ENCODE results near the gene CLASP1.
"Not testable (repeated sequence)": the region's sequence is repeated elsewhere in the genome, so short reads cannot be mapped to it uniquely, and the experiment has no call there.

Gene CLASP1

DNA sequence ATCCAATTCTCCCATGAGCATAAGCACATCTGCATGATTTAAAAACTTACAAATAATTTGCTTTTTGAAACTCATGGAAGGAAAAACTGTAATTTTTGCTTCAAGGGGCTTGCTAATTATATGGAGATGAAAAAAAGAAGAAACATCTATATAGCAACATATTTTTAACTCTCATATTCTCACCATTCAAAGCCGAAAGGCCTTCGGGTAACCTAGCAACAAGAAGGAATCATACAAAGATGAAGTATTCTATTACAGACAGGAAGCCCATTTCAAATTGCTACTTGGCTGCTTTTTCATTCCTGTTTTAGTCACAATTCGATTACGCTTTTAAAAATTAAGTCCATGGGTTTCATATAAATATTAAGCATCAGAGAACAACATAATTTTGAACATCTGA is 157.7 kb downstream of the CLASP1 start:
- DNase-seq, result no peak

DNA sequence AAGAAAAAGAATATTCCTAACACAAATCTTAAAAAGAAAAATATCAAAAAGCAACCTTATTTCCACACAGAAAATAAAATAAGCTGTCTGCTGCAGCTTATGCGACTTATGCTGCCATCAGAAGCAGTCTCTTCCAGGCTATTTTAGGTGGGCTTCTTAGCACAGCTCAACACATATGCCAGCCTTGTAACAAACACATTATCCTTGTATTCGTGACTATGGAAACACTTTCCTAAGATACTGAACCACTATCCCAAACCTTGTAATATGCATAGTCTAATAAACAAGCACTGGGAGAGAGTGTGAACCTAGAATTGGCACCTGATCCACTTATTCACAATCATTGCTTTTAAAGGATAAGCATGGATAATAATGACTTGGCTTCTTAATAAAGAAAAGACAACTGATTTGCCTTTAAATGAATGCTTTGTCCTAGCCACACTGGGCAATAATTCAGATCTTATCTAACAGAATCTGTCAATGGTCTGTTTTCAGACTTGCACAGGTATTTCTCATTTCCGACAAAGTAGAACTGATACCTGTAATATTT is 158.6 kb downstream of the CLASP1 start:
- DNase-seq, result no peak

GRCh38 chr2:121489911-121490583 is 159.2 kb downstream of the CLASP1 start:
- DNase-seq, result no peak

DNA sequence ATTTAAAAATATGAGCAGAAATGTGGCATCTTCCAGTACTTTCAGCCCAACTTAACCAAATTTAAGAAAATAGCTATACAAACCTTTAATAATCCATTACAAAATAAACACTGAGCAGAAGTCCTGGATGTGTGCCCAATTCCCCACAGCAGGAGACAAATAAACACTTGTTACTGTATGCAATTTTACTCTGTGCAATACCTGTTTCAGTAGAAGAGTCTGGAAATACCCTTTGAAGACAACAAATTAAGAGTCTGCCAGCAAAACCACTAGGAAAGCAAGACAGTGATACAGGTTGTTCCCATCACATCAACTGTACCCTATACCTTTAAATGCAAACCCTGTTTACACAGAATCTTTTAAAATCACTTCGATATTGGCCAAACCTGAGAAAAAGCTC is 160.0 kb downstream of the CLASP1 start:
- no peak for DNase-seq

DNA sequence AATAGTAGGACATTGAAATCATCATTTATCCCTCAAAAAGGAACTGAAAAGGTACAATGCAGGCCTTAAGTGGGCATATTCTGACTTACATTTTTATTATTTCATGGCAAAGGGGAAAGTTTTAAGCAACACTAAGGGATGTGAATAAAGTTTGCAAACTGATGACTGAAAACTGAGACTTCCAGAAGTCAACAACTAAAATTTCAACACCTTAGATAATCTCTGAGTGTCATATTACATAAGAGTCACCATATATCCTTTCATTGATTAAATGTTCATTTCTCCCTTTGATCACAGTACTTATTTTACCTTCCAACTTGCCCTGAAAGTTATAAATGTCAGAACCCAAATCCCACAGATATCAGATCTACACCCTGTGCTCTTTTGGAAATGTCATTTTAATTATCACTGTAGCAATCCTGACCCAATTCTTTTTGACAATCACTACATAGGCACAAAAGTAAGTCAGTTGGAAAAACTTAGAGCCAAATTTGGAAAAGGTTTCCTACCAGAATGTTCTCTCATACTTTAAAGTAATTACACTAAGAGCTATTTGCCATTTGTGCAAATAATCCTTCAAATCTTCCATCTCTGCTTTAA is 163.0 kb downstream of the CLASP1 start:
- DNase-seq, result no peak

- no peak for DNase-seq
These were observed 164.2 kb downstream of the CLASP1 start for GRCh38 chr2:121485039-121485438.

DNA sequence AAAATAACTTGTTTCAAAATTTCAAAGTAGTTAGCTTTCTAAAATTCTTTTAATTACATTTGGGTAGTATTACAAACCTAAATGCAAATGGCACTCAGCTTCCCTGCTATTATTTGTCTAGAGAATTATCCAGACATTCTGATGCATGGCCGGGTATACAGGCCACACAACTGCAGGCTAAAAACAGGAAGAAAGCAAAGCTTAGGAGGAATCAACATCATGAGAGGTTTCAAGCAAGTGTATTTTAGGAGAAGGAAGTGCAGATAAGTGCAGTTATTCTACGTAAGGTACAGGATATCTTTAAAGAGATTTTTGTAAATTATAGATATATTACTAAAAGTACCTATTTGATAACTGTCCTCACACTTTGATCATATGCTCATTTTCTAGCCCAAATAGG is 165.4 kb downstream of the CLASP1 start:
- DNase-seq, result no peak

DNA sequence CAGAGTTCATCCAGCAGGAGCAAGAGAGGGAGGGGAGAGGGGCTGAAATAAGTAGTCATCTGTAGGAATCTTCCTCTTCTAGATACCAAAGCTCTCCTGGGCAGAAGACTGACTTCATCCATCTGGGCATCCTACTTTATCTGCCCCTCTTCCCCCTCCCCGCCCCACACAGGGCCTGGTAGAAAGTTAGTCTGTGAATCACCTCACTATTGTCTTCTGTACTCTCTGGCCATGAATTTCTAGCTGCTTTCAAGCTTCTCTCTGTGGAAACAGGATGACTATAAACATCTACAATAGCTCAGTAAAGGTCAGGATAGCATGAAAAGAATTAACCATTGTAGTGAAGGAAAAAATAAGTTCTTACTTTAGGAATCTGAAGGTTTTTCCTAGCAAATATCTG is 166.2 kb downstream of the CLASP1 start:
- DNase-seq, result no peak

- DNase-seq, result no peak
These were observed 168.4 kb downstream of the CLASP1 start for GRCh38 chr2:121480826-121481225.

DNA sequence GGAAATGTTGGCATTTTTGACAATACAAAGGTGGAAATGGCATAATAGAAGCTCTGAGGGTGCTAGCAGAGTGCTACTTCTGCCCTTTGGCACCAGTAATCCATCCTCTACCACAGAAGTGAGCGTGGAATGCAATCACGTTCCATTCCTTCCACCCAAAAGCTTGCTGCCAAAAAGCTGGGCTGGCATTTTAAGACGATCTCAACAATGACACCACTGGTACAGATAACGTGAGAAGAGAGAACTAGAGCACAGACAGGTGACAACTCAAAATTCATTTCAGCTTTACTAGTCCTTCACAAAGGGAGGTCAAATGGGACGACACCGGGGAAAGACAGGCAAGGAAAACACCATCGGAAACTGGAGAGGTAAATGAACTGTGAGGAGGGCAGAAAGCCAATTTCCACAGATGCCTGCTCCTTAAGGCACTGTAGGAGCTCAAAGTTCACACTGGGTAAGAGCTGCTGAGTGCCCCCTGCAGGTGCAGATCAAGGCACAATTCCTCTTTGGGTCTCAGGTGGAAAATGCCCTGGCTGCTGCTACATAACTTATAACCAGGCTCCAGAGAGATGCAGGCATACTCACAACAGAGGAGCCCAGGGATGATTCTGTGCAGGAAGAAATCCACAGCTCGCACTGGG is 169.3 kb downstream of the CLASP1 start:
- no peak for DNase-seq

DNA sequence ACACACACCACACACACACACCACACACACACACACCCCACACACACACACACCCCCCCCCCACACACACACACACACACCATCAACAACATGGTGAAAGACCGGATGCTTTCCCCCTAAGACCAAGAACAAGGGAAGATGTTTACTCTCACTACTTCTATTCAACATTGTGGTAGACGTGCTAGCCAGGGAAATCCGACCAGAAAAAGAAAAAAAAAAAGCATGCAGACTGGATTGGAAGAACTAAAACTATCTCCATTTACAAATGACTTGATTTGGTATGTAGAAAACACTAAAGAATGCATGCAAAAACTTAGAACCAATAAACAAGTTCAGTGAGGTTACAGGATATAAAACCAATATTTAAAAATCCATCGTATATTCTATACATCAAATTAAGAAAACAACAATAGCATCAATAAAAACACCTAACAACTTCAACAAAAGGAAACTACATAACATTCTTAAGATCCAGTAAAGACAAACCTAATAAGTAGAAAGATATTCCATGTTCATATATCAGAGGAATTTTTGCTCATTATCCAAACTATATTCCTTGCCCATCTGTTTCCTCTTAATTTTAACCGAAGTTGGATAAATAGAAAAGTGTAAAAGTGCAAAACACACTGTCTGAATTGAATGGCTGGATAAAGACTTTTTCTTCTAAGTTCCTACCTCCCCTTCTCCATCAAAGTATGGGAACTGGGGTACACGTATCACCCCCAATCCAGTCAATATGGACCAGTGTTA is 170.1 kb downstream of the CLASP1 start:
- no peak for DNase-seq

DNA sequence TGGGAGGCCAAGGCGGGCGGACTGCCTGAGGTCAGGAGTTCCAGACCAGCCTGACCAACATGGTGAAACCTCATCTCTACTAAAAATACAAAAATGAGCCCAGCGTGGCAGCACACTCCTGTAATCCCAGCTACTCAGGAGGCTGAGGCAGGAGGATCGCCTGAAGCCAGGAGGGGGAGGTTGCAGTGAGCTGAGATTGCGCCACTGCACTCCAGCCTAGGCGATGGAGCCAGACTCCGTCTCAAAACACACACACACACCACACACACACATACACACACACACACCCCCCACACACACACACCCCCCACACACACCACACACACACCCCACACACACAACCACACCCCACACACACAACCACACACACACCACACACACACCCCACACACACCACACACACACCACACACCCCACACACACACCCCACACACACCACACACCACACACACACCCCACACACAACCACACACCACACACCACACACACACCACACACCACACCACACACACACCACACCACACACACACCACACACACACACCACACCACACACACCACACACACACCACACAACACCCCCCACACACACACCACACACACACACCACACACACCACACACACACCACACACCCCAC is 170.8 kb downstream of the CLASP1 start:
- DNase-seq, result not testable (repeated sequence)

- no peak for DNase-seq
These were observed 172.6 kb downstream of the CLASP1 start for GRCh38 chr2:121476684-121477083.

DNA sequence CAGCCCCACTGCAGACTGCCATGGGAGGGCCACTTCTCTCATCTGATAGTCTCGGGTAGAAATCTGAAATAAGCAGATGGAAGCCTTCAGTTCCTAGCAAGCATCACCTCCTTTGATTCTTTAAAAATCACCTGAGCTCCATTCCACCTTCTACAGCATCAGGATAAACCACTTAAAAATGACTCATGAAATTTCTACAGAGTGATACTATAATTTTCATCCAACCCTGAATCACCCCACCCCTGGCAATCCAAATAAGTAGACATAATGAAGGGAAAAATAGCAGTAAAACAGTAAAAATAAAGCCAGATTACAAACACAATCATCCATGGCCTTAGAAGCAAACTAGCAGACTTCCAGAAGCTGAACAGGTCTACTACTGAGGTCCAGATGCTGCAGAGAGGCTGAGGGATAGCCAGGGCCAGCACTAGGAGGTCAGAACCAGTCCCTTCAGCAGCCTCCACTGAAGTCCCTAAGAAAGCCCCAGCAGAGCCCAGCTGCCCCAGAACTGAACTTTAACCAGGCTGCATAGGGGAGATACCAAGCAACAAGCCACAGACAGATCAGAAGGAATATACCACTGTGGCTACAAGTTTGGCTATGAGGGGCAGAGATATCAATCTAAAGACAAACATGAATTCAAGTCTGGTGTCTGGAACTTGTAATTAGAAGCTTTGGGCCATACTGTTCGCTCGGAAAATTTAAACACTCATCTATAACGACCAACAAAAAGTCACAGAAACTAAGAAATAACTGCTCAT is 173.3 kb downstream of the CLASP1 start:
- DNase-seq, result no peak

DNA sequence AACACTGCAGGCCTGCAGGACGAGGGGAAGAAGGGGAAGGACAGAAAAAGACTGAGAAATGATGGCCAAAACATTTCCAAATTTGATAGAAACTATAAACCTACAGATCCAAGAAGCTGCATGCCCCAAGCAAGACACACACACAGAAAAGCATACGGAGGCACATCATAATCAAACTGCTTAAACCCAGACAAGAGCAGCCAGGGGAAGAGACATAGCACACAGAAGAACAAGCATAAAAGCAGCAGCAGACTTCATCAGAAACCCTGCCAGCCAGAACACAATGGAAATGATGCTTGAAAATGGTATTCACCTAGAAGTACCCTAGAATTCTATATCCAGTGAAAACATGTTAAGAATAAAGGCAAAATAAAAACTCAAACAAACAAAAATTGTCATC is 175.8 kb downstream of the CLASP1 start:
- DNase-seq, result no peak

DNA sequence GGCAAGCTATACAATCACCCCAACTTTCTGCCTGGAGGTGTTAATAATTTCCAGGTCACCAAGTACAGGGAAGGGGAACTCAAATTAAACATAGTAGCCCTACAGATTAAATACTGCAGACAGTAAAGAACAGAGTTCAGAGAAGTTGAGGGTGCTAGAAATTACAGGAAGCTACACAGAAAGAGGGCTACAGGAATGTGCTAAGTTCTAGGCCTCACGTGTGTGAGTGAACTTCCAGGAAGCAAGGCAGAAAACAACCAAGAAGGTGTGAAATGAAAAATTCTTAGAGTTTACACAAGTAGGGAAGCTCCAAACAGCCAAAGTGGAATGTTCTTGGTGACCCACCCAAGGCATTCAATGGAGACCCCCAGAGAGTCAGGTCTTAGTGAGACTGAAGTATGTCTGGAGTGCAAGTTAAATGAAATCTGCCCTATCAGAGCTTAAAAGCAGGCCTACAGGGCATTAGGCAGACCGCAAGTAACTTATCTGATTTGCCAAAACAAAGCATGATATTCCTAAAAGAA is 176.7 kb downstream of the CLASP1 start:
- DNase-seq, result no peak

GRCh38 chr2:121471532-121472469 is 177.5 kb downstream of the CLASP1 start:
- DNase-seq, result no peak

- no peak for DNase-seq
These were observed 178.3 kb downstream of the CLASP1 start for GRCh38 chr2:121470917-121471316.

DNA sequence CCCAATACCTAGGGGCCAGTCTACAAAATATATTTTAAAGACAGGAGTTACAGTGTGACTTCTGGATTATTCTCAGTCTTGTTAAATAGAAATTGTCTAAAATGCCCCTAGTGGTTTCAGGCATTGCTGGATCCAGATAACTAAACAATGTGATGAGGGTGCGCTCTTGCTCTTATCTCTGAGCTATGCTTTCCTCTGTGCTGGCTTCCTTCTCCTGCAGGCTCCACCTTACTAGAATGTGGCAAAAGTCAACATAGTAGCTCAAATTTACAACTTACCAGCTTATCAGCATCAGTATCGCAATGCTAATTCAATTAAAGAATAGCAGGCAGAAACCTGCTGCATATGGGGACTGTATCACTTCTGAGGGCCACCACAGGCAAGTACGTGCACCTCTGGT is 179.9 kb downstream of the CLASP1 start:
- no peak for DNase-seq

DNA sequence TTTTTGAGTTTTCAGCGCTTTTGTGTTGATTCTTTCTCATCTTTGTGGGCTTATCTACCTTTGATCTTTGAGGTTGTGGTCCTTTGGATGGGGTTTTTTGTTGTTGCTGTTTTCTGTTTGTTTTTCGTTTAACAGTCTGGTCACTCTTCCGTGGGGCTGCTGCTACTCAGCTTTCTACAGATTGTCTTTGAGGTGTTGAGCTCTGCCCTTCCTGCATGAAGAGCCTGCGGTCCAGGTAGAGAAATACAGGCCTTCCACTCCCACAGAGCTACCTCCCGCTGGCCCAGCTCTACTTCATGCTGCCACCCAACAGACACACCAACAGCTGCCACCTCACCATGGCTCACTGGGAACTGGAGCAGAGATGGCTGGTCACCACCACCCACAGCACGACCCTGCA is 180.3 kb downstream of the CLASP1 start:
- DNase-seq, result no peak

GRCh38 chr2:121459291-121459690 is 190.0 kb downstream of the CLASP1 start:
- DNase-seq, result no peak
